A673 (cell line): ENCODE data around the gene TTLL8.

Source experiments
- EZH2 ChIP-seq: fragments of 200-600 bp; sonication (generic); IDR thresholded peaks from 2 replicates; pipeline ENCODE4 v1.6.1; 2017; ENCODE audit warnings: borderline replicate concordance, low read depth, mild to moderate bottlenecking, mixed read lengths, antibody characterized with exemption, low read length; ENCODE audit not compliant: poor library complexity, severe bottlenecking
- TF ChIP-seq, protein P1 (sequence below): fragments of 300-800, 200-600 bp; sonication (generic); conservative IDR thresholded peaks from 2 replicates; pipeline ENCODE4 v1.5.1; 2017; ENCODE audit warnings: low read depth, mild to moderate bottlenecking, antibody characterized with exemption, low read length, moderate library complexity, mixed read lengths

DNA sequence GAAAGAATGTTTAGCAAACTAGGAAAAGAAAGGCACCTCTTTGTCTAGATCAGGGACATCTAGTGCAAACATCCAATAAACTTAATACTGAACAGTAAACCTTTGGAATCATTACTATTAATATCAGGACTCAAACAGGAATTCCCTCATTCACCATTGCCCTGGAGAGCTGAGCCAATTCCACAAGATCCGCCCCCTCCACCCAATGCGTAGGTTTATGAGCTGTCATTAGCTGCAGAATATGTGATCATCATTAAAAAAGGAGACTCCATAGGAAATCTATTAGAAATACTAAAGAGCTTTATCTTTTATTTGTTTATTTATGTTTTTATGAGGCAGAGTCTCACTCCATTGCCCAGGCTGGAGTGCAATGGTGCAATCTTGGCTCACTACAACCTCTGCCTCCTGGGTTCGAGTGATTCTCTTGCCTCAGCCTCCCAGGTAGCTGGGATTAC lies 51.0 kb downstream of the TTLL8 start:
- TF ChIP-seq, protein P1, sequence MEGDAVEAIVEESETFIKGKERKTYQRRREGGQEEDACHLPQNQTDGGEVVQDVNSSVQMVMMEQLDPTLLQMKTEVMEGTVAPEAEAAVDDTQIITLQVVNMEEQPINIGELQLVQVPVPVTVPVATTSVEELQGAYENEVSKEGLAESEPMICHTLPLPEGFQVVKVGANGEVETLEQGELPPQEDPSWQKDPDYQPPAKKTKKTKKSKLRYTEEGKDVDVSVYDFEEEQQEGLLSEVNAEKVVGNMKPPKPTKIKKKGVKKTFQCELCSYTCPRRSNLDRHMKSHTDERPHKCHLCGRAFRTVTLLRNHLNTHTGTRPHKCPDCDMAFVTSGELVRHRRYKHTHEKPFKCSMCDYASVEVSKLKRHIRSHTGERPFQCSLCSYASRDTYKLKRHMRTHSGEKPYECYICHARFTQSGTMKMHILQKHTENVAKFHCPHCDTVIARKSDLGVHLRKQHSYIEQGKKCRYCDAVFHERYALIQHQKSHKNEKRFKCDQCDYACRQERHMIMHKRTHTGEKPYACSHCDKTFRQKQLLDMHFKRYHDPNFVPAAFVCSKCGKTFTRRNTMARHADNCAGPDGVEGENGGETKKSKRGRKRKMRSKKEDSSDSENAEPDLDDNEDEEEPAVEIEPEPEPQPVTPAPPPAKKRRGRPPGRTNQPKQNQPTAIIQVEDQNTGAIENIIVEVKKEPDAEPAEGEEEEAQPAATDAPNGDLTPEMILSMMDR: no peak
- no peak for TF ChIP-seq EZH2
